GM21619 (cell line): Measurements from ENCODE around the gene WNT1.

Experiments
- ATAC-seq: cut with Tn5 transposase; IDR thresholded peaks from one replicate; pipeline ENCODE4 v1.9.1; 2021; ENCODE audit not compliant: unreplicated experiment

The WNT1 gene

DNA sequence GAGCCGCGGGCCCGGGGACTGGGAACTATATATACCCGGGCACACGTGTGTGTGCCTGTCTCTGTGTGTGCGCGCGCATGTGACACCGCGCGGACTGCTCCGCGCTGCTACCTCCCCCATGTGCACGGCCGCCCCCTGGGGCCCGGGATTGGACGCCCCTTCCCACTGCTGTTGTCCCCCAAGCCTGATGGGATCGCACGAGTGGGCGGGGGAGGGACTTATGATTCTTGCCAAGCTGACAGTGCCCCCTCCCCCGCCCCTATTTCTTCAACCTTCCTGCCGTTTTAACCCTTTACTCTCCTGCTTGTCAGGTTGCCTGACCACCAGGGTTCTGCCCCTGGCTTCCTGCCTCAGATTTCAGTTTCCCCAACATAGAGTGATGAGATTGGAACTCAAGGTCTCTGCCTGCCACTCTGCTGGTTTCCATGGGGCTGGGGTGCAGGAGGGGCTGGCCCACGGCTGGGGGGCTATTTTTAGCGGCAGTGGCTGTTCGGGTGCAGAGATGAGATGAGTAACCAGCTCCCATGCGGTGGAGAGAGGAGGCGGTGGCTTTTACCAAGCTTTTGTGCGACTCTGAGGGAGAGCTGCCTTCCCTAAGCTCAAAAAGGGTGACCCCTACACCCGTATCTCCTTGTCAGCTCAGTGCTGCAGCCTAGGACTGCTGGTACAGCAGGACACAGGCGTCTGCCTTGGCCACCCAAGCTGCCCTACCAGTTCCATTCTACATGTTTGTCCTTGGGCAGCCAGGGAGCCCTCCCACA lies 21.4 kb downstream of the WNT1 start, which contains the start of gene DDN:
DDN (minus strand) TSS at position 5 of the 761 bp plus-strand sequence. CDS start 88 bp downstream, outside the sequence.
- ATAC-seq = no peak

DNA sequence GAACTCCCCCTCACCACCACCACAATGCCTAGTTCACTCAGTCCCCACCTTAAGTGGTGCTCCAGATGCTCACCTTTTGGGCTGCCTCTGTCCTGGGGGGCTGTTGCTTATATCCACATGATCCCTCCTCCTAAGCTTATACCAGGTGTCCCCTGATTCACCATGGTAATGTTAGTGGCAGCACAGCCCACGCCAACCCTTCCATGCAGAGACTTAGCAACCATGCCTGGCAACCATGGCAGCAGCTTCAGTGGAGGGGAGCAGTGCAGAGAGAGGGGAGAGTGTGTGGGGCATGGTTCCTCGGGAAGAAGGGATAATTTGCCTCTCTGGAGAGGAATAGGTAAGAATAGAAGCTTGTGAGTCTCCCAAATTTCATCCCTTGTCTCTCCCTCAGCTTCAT lies 22.2 kb downstream of the WNT1 start:
- no peak for ATAC-seq

DNA sequence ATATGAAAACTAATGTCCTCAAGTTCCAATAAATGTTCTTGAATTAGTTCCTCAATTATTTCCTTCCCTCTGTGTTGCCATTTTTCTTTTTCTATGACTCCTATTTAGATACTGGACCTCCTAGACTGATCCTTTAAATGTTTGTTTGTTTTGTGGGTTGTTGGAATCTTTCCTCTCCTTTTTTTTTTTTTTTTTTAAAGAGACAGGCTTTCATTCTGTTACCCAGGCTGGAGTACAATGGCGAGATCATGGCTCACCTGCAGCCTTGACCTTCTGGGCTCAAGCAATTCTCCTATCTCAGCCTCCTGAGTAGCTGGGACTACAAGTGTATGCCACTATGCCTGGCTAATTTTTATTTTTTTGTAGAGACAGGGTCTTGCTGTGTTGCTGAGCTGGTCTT lies 30.8 kb downstream of the WNT1 start:
- no peak for ATAC-seq

DNA sequence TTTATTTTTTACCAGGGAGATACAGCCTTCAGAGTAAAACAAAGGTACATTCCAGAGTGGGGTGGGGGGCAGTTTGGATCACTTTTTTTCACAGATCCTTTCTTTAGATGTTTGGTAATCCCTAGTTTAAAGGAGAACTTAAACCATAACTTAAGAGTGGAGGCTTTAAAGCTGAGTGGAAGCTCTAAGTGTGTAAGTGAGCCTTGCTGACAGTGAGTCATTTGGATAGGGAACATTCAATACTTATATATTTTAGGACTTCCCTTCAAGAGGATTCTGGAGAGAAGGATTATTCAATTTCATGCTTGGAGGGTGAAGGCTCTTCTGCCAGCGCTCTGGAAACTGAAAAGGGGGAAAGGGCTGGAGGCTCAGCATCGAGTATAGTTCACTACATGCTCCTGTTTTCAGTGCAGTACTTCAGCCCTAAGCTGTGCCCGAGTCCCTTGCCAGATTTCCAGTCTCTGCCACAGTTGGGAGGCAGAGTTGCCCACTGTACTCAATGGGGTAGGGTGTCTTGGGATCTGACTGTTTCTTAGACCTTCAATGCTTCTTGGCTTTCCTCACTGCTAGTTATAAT lies 32.1 kb downstream of the WNT1 start:
- no peak for ATAC-seq

DNA sequence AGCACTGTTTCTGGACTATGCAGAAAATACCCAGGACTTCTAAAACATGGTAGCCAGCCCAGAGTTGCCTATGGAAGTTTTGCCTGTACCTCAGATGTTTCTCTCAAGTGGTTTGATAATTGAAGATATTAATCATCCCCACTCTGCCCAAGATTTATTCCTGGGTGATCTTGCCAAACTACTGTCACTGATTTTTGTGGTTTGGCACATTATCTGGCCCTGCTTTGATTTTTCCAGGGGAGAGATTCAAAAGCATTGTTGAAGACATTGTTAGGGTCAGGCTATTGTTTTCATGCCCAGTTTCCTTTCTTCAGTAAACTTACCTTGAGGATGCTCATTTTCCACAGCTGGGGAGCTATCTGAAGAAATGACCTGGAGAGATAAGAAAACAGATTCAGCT lies 34.6 kb downstream of the WNT1 start:
- ATAC-seq = no peak

- ATAC-seq = no peak
Observed at GRCh38 chr12:49013428-49013827, 35.3 kb downstream of the WNT1 start.

DNA sequence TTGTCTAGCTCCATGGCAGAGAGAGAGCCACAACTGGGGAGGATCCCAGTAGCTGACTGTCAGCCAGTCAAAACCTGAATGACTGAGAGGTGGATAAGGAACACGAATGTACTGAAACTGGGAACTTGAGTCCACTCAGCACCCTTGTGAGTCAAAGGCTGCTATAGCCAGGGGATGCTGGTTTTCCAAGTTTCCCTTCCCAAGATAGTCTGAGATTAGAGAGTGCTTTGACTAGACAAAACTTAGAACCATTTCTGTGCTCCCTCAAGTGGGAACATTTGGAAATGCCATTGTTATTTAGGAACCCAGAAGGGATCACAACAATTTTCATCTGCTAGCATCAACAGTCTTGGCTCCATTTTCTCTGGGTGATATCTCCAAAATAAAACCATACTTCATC lies 36.4 kb downstream of the WNT1 start:
- ATAC-seq = no peak

DNA sequence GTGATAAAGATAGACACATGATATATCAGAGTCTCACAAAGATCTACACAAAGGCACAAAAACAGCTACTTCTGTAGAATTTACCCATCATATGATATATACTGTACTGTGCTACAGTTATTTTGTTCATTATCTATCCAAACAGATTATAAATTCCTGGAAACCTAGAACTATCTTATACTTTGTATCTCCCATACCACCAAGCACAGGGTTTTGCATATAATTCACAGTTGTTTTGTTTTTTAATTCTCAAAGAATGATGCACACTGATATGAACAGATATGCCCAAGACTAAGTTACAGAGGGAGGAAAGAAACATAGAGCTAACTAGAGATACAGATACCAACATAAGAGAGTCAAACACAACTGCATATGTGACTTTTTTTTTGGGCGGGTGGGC lies 37.1 kb downstream of the WNT1 start:
- no peak for ATAC-seq

- peak; percentile 11 for ATAC-seq
Observed at GRCh38 chr12:49017891-49018260, 39.8 kb downstream of the WNT1 start.

DNA sequence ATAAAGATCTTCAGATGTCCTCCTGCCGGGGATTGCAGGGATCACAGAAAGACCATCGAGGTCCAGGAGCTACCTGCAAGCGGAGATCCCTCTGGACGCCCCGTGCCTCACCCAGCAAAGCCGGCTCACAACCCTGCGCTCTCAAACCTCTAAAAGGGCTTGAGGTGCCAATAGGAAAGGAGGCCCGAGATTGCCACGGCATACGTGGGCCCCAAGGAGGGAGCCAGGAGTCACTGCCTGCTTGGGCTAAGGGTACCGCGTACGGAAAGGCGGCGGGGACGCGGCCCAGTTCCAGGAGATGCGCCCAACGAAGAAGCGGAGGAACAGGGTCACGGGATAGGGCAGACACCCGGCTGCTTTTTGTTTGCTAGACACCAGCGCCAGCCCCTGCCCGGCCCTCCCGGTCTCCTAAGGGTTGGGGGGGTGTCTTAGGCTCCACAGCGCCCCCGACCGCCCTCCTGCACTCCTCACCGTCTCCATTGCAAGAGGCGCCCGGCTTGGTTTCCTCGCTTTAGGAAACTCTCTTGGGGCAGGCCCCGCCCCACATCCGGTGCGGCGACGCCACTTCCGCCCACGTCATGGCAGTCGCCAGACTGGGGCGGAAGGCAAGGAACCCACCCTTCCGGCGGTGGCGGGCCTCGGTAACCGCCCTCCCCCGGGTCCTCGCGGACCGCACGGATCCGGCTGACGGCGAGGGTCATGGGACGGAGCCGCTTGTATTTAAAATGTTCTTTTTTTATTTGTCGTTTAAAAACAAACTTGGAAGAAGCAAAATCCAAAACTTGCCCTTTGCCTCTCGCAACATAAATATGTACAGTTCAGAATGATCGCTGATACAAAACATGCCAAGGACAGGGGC lies 40.4 kb downstream of the WNT1 start, which contains the start of gene PRKAG1:
PRKAG1 (minus strand) TSS at position 516 of the 859 bp plus-strand sequence; CDS start at position 480, 36 bp downstream.
- ATAC-seq = peak; percentile 81

DNA sequence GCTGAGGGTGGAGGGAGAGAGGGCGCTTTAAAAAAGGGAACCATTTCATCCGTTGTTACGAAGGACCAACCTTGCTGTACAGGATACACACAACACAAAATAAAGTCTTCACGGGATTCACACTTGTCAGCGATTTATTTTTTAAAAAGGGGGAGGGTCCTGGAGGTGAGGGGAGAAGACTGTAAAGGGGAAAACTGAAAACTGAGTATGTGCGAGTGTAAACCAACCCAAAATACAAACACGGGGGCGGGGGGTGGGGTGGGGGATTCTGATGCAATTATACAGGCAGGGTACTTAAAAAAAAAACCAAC lies 41.0 kb downstream of the WNT1 start:
- ATAC-seq = no peak

GRCh38 chr12:49019443-49020324 lies 41.6 kb downstream of the WNT1 start:
- ATAC-seq = no peak

GRCh38 chr12:49020441-49020840 lies 42.3 kb downstream of the WNT1 start:
- ATAC-seq = no peak

- no peak for ATAC-seq
Observed at GRCh38 chr12:49021292-49021915, 43.3 kb downstream of the WNT1 start.

- ATAC-seq = no peak
Observed at GRCh38 chr12:49022558-49023178, 44.5 kb downstream of the WNT1 start.

DNA sequence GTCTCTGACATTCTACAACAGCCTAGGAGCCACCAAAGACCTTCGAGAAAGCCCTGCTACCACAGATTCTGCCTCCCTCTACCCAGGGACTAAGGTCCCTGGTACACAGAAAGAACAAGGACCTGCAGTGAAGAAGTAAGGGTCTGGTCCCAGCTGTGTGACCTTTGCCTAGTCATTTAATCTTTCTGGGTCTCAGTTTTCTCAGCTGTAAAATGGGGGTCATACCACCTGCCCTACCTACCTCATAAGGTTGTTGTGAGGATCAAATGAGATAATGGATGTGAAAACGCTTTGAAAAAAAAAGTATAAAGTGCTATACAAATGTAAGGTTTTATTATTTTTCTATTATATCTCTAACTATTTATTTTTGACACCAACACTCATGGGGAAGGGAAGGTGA lies 45.7 kb downstream of the WNT1 start:
- no peak for ATAC-seq

- ATAC-seq = no peak
Observed at GRCh38 chr12:49024543-49024942, 46.4 kb downstream of the WNT1 start.

GRCh38 chr12:49025463-49025862 lies 47.3 kb downstream of the WNT1 start:
- ATAC-seq = no peak

DNA sequence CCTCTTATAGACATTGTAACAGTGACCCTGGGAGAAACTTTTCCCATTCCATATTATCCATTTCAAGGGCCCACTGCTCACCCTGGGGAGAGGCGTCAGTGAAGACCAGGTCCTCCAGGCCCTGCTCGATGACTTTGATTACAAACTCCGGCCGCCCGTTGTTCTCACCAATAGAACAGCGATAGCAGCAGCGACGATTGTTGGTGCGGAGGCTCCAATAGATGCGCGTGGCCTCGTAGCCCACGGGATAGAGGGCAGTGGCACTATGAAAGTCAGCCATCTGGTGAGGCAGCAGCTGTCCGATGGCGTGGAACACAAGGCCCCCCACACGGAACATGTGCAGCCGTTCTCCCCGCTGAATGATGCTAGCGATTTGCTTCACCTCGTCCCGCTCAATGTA lies 48.0 kb downstream of the WNT1 start:
- ATAC-seq = no peak
